GM21723 (cell line): Measurements from ENCODE around the gene MPZL2.
"Not testable (repeated sequence)": the region's sequence is repeated elsewhere in the genome, so short reads cannot be mapped to it uniquely, and the experiment has no call there.

Source experiments
- ATAC-seq: cut with Tn5 transposase; IDR thresholded peaks from one replicate; pipeline ENCODE4 v1.9.1; 2021; ENCODE audit warnings: mild to moderate bottlenecking, moderate library complexity; ENCODE audit not compliant: unreplicated experiment

The MPZL2 gene

DNA sequence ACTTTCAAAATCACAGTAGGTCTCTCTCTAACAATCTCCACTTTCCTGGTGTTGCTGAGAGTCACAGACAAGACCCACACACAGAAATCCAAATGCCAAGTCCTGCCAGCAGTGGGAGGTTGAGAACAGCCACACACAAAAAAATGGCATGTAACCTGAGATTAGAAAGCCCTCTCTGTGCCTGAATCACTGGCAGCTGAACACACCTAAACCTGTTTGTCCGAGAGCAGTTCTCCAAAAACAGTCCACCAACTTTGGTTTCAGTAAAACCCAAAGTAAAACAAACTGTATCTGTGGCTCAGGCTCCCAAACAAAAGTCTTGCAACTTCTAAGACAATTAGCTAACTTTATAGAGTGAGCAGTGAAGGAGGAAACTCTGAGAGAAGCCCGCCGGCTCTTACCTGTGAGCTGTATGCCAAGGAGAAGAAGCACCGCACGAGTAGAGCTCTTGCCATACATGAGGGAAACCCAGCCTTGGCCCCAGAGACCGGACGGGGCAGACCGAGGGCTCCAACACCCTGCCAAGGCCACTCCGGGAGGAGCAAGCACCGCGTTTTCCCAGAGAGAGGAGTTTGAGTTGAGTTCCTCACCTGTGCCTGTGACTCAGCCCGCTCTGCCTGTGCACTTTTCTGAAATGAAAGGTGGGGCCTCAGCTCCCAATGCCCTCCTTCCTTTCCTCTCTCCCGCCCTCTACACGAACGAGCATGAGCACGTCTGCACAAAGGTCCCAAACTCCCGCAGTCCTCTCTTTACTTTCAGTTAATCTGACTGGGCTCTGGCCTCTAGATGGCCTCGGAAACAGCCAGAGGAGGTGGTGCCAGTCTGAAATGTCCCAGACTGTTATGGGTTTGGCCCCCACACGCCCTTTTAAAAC is at the start of gene MPZL2:
MPZL2 (minus strand) TSS at position 603 of the 874 bp plus-strand sequence; CDS start at position 459, 144 bp downstream.
- no peak for ATAC-seq

DNA sequence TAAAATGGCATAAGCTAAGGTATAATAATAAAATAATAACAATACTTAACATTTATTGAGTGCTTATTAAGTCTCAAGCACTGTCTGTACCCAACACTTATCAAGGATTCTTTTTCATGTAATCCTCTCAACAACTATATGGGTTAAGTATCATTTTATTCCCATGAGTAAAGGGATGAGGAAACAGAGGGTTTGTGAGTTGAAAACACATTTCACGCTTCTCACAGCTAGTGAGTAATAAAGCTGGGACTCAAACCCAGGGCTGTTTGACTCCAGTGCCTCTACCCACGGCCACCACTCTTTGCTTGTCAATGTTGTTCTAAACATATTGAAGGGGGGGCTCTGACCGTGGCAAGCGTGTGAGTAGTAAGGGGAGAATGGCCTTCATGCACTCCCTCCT is 49.1 kb upstream of the MPZL2 start:
- no peak for ATAC-seq

GRCh38 chr11:118312328-118312727 is 48.2 kb upstream of the MPZL2 start:
- ATAC-seq: no peak

GRCh38 chr11:118311518-118311917 is 47.4 kb upstream of the MPZL2 start:
- no peak for ATAC-seq

GRCh38 chr11:118310781-118311485 is 46.8 kb upstream of the MPZL2 start:
- ATAC-seq: no peak

DNA sequence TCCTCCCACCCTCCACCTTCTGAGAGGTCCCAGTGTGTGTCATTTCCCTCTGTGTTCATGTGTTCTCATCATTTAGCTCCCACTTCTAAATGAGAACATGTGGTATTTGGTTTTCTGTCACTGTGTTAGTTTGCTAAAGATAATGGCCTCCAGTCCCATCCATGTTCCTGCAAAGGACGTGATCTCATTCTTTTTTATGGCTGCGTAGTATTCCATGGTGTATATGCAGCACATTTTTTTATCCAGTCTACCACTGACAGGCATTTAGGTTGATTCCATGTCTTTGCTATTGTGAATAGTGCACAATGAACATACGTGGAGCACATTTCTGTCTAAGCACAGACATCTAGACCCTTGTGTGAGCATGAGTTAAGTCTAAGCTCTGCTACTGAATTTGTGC is 46.2 kb upstream of the MPZL2 start:
- ATAC-seq: no peak

GRCh38 chr11:118308995-118309528 is 45.0 kb upstream of the MPZL2 start:
- ATAC-seq: not testable (repeated sequence)

- no peak for ATAC-seq
These were observed 42.5 kb upstream of the MPZL2 start for GRCh38 chr11:118306556-118306955.

- ATAC-seq: no peak
These were observed 41.6 kb upstream of the MPZL2 start for GRCh38 chr11:118305726-118306125.

GRCh38 chr11:118304568-118305248 is 40.6 kb upstream of the MPZL2 start, which contains the start of gene CD3E:
Gene CD3E, plus strand, starts transcription at chr11:118304730. Its CDS starts 223 bp downstream, at chr11:118304953.
- no peak for ATAC-seq

- no peak for ATAC-seq
These were observed 40.1 kb upstream of the MPZL2 start for GRCh38 chr11:118304227-118304567.

- no peak for ATAC-seq
These were observed 37.6 kb upstream of the MPZL2 start for GRCh38 chr11:118301600-118302195.

GRCh38 chr11:118295815-118296454 is 31.8 kb upstream of the MPZL2 start:
- no peak for ATAC-seq

GRCh38 chr11:118295199-118295598 is 31.1 kb upstream of the MPZL2 start:
- no peak for ATAC-seq

- ATAC-seq: no peak
These were observed 30.0 kb upstream of the MPZL2 start for GRCh38 chr11:118294053-118294452.

DNA sequence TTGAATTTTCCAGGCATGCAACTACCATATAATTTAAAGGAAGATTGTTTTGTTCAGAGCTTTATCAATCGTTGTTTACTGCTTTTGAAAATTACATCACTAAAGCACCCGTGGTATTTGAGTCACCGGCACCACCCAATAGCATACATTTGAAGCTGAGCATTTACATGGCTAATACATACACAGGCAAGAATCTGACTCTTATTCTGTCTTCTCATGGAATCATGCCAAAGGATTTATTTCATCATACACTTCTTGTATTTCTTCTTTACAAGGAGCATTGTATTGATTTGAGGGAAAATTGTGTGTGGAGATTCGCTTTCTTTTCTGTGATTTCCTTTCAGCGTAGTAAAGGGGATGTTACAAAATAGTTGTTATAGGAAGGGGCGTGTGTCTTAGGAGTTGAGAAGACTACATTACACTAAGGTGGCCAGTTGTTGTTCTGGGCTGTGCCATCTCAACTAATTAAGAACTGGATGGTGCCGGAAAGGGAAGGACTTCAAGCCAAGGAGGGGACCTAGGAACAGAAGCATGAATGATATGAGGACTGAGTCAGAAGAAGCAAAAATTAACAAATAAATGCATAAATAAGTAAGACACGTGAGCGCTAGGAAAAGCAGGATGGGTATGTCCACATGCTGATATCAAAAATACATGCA is 27.5 kb upstream of the MPZL2 start:
- ATAC-seq: no peak

GRCh38 chr11:118290923-118291322 is 26.8 kb upstream of the MPZL2 start:
- ATAC-seq: no peak

DNA sequence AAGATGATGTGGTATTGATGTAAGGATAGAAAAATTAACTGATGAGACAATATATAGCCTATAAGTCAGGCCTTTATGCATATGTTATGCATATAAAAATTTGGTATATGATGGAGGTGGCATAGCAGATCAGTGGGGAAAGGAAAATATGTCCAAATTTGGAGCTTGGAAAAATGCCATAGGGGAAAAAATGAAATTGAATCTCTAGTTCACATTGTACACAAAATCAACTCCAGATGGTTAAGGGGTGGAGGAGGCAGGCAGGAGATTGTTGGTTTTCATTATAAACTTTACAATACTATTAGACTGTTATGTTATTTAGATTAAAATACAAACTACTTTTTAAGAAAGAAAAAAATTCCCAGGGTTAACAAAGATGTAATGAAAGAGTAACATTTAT is 25.3 kb upstream of the MPZL2 start:
- ATAC-seq: no peak

- ATAC-seq: no peak
These were observed 22.9 kb upstream of the MPZL2 start for GRCh38 chr11:118287006-118287405.

GRCh38 chr11:118286545-118286944 is 22.4 kb upstream of the MPZL2 start:
- no peak for ATAC-seq
